Suprapubic skin (tissue), 4 donors: ENCODE results near the gene EPHB3.

ENCODE experiments used
- CTCF ChIP-seq, 2 donors: fragments of 200-600 bp in 1 of 2; fragments of 450-650 bp in 1 of 2; sonication (generic) in 1 of 2; IDR thresholded peaks; one replicate each; pipeline ENCODE4 v1.5.1; 2016 to 2019; ENCODE audit warnings: antibody characterized with exemption in 2 of 2, mild to moderate bottlenecking in 1 of 2, moderate library complexity in 1 of 2
- EP300 ChIP-seq: sonication (generic); formaldehyde crosslinking; IDR thresholded peaks from one replicate; pipeline ENCODE4 v1.6.1; 2017; ENCODE audit warnings: antibody characterized with exemption
- POLR2A ChIP-seq, 2 donors: fragments of 450-650 bp; IDR thresholded peaks; one replicate each; pipeline ENCODE4 v1.6.1; 2017; ENCODE audit warnings: antibody characterized with exemption in 2 of 2, mild to moderate bottlenecking in 2 of 2, moderate library complexity in 2 of 2
- POLR2AphosphoS5 ChIP-seq, 3 donors: sonication (generic); formaldehyde crosslinking; IDR thresholded peaks; one replicate each; pipeline ENCODE4 v1.6.1; 2017; ENCODE audit warnings: antibody characterized with exemption in 3 of 3

GRCh38 chr3:184608209-184608608, 46.6 kb downstream of the EPHB3 start:
- TF ChIP-seq EP300 (no peak), POLR2AphosphoS5 (IDR thresholded peaks at IDR 0.05) (no peak), CTCF (IDR thresholded peaks at IDR 0.05) (no peak), POLR2A (IDR thresholded peaks at IDR 0.05) (no peak)
